Epithelial cell of proximal tubule (primary cell): ENCODE measurements around the gene KCNT2. TPM values are rescaled to one million over a fixed set of nuclear protein-coding genes. Genes with fewer than 3 reads are reported as not detected.
A peak's percentile ranks its signal among the peaks of the same experiment; 100 is the strongest.

Source experiments
- DNase-seq: peaks from one replicate; pipeline ENCODE4 v3.0.0-alpha.2; 2011; ENCODE audit warnings: low read depth
- H3K4me3 ChIP-seq: 2 replicates; pipeline ENCODE4 v1.5.1; 2011; ENCODE audit warnings: low read depth, mild to moderate bottlenecking, low read length
- total RNA-seq: library from RNA; depleted of rRNA; stranded (reverse); fragments of >200 nt; gene quantifications from 2 replicates; pipeline ENCODE4 v1.2.3, GENCODE V29; 2015
- TF ChIP-seq, protein P1 (sequence below): conservative IDR thresholded peaks from 2 replicates; pipeline ENCODE4 v1.5.1; 2012; ENCODE audit warnings: low read depth, mild to moderate bottlenecking, low read length

The KCNT2 gene
- total RNA-seq, result 0.80 and 1.7 TPM in 2 replicates

- peak; percentile 6 for DNase-seq
- TF ChIP-seq, protein P1, sequence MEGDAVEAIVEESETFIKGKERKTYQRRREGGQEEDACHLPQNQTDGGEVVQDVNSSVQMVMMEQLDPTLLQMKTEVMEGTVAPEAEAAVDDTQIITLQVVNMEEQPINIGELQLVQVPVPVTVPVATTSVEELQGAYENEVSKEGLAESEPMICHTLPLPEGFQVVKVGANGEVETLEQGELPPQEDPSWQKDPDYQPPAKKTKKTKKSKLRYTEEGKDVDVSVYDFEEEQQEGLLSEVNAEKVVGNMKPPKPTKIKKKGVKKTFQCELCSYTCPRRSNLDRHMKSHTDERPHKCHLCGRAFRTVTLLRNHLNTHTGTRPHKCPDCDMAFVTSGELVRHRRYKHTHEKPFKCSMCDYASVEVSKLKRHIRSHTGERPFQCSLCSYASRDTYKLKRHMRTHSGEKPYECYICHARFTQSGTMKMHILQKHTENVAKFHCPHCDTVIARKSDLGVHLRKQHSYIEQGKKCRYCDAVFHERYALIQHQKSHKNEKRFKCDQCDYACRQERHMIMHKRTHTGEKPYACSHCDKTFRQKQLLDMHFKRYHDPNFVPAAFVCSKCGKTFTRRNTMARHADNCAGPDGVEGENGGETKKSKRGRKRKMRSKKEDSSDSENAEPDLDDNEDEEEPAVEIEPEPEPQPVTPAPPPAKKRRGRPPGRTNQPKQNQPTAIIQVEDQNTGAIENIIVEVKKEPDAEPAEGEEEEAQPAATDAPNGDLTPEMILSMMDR, result peak; percentile 28
- peak within 1 kb of the TSS; percentile 72 for H3K4me3 ChIP-seq
These were observed at the start of gene KCNT2 for GRCh38 chr1:196608390-196609369. Gene KCNT2, minus strand, starts transcription at chr1:196608440. Its CDS starts 131 bp downstream, at chr1:196608309.

- TF ChIP-seq, protein P1, result no peak
- no peak overlapping the region for H3K4me3 ChIP-seq
- DNase-seq, result no peak
These were observed 47.3 kb upstream of the KCNT2 start for GRCh38 chr1:196655494-196655893.

DNA sequence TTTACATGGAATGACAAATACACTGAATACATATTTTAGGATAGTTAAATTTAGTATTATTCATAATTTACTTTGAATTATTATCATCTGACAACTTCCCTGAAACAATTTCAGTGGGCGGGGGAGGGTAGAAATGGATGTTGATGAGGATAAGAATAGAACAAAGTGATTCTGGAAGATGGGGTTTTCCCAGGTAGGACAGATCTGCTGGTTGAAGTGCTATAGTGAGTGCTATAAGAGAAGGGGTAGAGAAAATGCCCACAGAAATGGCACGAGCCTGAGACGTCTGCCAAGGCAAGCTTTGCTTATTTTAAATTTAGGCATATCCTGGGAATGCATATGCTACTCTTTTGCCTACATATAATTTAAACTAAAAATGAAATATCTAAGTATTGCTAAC lies 46.8 kb upstream of the KCNT2 start:
- H3K4me3 ChIP-seq, result no peak overlapping the region
- no peak for DNase-seq
- TF ChIP-seq, protein P1, result no peak

DNA sequence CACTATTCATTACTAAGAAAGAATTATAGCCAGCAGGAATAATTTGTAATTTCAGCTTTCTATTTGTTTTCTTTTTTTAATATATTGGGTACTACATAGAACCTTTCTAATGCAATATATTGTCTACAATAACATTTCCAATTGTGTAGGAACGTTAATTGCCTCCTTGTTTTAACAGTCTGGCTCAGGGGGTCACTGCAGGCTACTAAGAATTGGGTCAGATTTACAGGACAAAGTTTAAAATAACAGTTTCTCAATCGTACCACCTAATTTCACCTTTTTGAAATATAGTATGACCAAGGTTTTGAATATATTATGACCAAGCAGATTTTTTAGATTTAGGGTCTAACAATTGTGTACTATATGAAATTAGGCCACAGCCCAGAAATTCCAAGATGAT lies 46.0 kb upstream of the KCNT2 start:
- TF ChIP-seq, protein P1, result no peak
- no peak overlapping the region for H3K4me3 ChIP-seq
- DNase-seq, result no peak

DNA sequence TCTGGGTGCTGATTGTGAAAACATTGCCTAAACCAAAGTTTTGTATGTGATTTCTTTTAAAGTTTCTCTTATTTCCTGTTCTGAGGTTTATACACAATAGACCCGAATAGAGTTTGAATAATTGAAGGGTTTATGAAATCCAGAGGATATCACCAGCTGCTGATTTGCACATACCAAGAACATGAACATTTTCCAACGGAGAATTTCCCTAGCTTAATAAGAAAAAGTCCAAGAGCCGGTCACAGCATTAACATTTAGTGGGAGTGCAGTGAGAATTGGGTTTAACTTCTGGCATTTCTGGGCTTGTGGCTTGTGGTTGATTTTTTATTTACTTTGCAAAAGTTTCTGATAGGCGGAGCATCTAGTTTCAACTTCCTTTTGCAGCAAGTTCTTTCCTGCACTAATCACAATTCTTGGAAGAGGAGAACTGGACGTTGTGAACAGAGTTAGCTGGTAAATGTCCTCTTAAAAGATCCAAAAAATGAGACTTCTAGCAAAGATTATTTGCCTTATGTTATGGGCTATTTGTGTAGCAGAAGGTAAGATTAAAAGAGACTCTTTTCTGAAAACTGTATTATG lies 43.5 kb upstream of the KCNT2 start, which contains the start of gene CFH:
Gene CFH, plus strand, starts transcription at position 407 of the 579 bp plus-strand sequence. Its CDS starts 75 bp downstream, at position 482.
- TF ChIP-seq, protein P1, result no peak
- no peak for DNase-seq
- peak within 1 kb of the TSS; percentile 28 for H3K4me3 ChIP-seq

DNA sequence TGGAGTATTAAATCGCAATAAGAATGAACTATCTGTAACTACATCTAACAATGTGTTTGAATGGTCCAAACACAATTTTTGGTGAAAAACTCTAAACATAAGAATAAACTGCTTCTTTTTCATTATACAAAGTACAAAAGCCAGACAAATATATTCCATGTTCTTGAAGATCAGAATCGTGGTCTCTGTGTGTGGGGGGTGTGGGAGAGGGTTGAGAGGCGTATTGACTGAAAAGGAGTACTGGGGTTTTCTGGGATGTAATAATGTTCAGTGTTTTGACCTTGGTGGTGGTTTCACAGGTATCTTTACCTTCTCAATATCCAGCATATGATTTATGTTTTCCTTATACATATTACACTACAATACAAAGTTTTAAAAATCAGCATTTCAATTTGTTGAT lies 42.8 kb upstream of the KCNT2 start:
- no peak overlapping the region for H3K4me3 ChIP-seq
- DNase-seq, result no peak
- TF ChIP-seq, protein P1, result no peak
